Measurements from ENCODE around the gene STIM1.
"Not testable (repeated sequence)": the region's sequence is repeated elsewhere in the genome, so short reads cannot be mapped to it uniquely, and the experiment has no call there.

STIM1 gene

GRCh38 chr11:4041731-4042391 is 186.4 kb downstream of the STIM1 start:
- peaks cover 8% of the 10 kb centered on the region for H3K4me1 Mint-ChIP-seq (ENCODE audit: low read depth)
- H3K27ac Mint-ChIP-seq = no peak overlapping the region
- no peak overlapping the region for H3K4me3 Mint-ChIP-seq
- no peaks in the 10 kb centered on the region for H3K27me3 Mint-ChIP-seq (ENCODE audit: low read depth)
- no peaks in the 10 kb centered on the region for H3K9me3 Mint-ChIP-seq
- peaks cover 4% of the 10 kb centered on the region for H3K36me3 Mint-ChIP-seq (ENCODE audit: low read depth)

GRCh38 chr11:4044976-4045646 is 189.6 kb downstream of the STIM1 start:
- Mint-ChIP-seq H3K27me3 (ENCODE audit: low read depth) (no peaks in the 10 kb centered on the region), H3K36me3 (ENCODE audit: low read depth) (peaks cover 8% of the 10 kb centered on the region), H3K4me3 (no peak overlapping the region), H3K9me3 (no peaks in the 10 kb centered on the region), H3K4me1 (ENCODE audit: low read depth) (peaks cover 10% of the 10 kb centered on the region), H3K27ac (peak overlapping the region; percentile 41)

- Mint-ChIP-seq H3K4me1 (ENCODE audit: low read depth) (peaks cover 8% of the 10 kb centered on the region), H3K36me3 (ENCODE audit: low read depth) (peaks cover 27% of the 10 kb centered on the region), H3K27me3 (ENCODE audit: low read depth) (no peaks in the 10 kb centered on the region), H3K4me3 (no peak overlapping the region), H3K27ac (no peak overlapping the region), H3K9me3 (peaks cover 5% of the 10 kb centered on the region)
These were observed 192.9 kb downstream of the STIM1 start for GRCh38 chr11:4048340-4048739.

GRCh38 chr11:4049006-4049405 is 193.5 kb downstream of the STIM1 start:
- Mint-ChIP-seq H3K27ac (no peak overlapping the region), H3K4me1 (ENCODE audit: low read depth) (peaks cover 6% of the 10 kb centered on the region), H3K4me3 (no peak overlapping the region), H3K27me3 (ENCODE audit: low read depth) (no peaks in the 10 kb centered on the region), H3K36me3 (ENCODE audit: low read depth) (peaks cover 27% of the 10 kb centered on the region), H3K9me3 (peaks cover 5% of the 10 kb centered on the region)

DNA sequence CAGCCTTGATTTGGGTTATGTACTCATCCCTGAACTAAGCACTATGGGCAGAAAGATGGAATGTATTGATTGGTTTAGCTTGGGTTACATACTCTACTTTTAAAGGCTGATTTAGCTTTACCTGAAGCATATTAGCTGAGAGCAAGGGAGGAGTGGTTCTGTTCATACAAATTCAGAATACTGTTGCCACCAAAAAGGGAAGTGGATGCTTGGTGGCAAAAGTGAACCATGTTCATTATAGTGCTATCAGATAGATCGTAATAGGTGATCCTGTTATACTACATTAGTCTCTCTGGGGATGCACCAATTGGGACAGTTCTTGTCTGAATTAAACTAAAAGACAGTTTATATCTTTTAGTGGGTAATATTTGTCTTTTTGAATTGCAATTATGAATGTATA is 194.7 kb downstream of the STIM1 start:
- Mint-ChIP-seq H3K9me3 (peaks cover 5% of the 10 kb centered on the region), H3K36me3 (ENCODE audit: low read depth) (peaks cover 31% of the 10 kb centered on the region)

GRCh38 chr11:4053200-4053599 is 197.7 kb downstream of the STIM1 start:
- peaks cover 16% of the 10 kb centered on the region for H3K4me1 Mint-ChIP-seq (ENCODE audit: low read depth)
- H3K4me3 Mint-ChIP-seq; H3K27ac Mint-ChIP-seq; H3K27me3 Mint-ChIP-seq (ENCODE audit: low read depth); H3K9me3 Mint-ChIP-seq: not testable (repeated sequence)
- peaks cover 42% of the 10 kb centered on the region for H3K36me3 Mint-ChIP-seq (ENCODE audit: low read depth)

More for the DNA sequence above, 194.7 kb downstream of the STIM1 start:
- Mint-ChIP-seq H3K4me3 (no peak overlapping the region), H3K27ac (no peak overlapping the region), H3K27me3 (ENCODE audit: low read depth) (no peaks in the 10 kb centered on the region), H3K4me1 (ENCODE audit: low read depth) (peaks cover 2% of the 10 kb centered on the region)

DNA sequence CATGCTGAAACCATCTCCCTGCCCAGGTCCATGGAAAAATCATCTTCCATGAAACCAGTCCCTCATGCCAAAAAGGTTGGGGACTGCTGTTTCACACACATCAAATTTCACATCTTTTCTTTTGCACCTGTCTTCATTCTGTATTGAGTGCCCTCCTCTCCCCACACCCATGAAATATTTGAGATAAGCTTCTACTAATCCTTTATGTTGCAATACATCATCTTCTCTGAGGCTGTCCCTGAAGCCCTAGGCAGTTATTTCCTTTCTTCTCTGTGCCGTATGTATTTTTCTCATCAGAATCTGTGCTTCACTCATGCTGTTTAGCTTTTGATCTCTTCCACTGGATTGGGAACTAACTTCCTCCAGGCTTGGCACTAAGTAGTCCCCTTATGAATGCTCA is 199.2 kb downstream of the STIM1 start:
- Mint-ChIP-seq H3K27me3 (ENCODE audit: low read depth) (no peaks in the 10 kb centered on the region), H3K27ac (no peak overlapping the region), H3K36me3 (ENCODE audit: low read depth) (peaks cover 48% of the 10 kb centered on the region), H3K9me3 (peaks cover 5% of the 10 kb centered on the region), H3K4me3 (no peak overlapping the region), H3K4me1 (ENCODE audit: low read depth) (peaks cover 25% of the 10 kb centered on the region)

DNA sequence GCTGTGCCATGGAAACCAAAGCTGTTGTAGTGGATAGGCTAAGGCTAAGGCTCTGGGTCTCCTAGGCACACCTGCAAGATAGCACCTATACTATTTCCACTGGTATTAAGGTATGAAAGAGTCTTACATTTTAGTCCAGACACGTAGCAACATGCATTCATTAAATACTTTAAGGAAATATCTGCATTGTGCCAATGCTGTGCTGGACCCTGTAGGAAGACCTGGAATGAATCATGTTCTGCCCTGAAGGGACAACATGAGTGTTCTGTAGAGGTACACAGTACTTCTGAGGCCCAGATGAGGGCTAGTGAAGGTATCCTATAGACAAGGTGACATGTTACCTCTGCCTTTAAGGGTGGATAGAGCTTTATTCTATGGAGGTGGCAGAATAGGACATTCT is 204.0 kb downstream of the STIM1 start:
- Mint-ChIP-seq H3K4me3 (no peak overlapping the region), H3K4me1 (ENCODE audit: low read depth) (peaks cover 34% of the 10 kb centered on the region), H3K9me3 (no peaks in the 10 kb centered on the region), H3K27me3 (ENCODE audit: low read depth) (no peaks in the 10 kb centered on the region), H3K27ac (no peak overlapping the region), H3K36me3 (ENCODE audit: low read depth) (peaks cover 46% of the 10 kb centered on the region)

DNA sequence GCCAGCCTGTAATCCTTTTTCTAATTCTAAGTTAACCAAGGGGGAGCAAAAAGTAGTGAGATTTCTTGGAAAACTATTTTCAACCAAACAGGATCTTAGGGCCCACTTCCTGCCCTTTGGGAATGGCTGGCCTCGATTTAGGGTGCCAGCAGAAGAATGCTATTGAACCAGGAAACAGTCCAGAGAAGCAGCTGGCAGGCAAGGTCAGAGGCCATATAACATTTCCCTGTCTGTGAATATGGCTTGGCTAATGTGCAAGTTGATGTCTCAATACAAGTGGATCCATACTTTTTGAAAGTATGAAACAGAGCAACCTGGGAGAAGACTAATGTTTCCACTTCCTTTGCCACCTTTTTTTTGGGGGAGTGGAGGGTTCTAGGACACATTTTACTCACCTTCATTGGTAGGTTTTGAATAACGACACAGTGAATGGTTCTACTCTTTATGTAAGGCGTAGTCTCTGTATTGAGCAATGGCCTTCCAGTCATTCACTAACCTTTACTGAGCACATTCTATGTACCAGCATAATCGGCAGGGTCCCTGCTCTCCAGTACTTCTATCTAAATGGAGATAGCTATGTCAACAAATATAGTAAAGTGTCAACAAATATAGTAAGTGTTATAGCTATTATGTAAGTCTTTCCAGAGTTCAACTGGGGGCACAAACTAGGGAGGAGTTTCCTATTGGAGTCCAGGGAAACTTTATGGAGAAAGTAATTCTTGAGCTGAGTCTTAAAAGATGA is 204.9 kb downstream of the STIM1 start:
- no peaks in the 10 kb centered on the region for H3K9me3 Mint-ChIP-seq
- H3K4me1 Mint-ChIP-seq (ENCODE audit: low read depth) = peaks cover 39% of the 10 kb centered on the region
- no peak overlapping the region for H3K27ac Mint-ChIP-seq
- peaks cover 40% of the 10 kb centered on the region for H3K36me3 Mint-ChIP-seq (ENCODE audit: low read depth)
- H3K27me3 Mint-ChIP-seq (ENCODE audit: low read depth) = no peaks in the 10 kb centered on the region
- H3K4me3 Mint-ChIP-seq = no peak overlapping the region

DNA sequence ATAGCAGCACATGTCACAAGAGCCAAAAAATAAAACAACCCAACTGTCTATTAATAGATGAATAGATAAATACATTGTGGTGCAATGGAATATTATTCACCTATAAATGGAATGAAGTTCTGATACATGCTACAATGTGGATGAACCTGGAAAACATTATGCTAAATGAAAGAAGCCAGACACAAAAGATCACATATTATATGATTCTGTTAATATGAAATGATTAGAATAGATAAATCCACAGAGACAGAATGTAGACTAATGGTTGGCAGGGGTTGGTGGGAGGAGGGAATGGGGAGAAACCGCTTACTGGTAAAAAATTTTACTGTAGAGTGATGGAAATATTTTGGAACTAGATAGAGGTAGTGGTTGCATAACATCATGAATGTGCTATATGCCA is 206.2 kb downstream of the STIM1 start:
- H3K4me3 Mint-ChIP-seq = no peak overlapping the region
- H3K36me3 Mint-ChIP-seq (ENCODE audit: low read depth) = peaks cover 39% of the 10 kb centered on the region
- no peaks in the 10 kb centered on the region for H3K9me3 Mint-ChIP-seq
- no peak overlapping the region for H3K27ac Mint-ChIP-seq
- H3K27me3 Mint-ChIP-seq (ENCODE audit: low read depth) = no peaks in the 10 kb centered on the region
- H3K4me1 Mint-ChIP-seq (ENCODE audit: low read depth) = peaks cover 48% of the 10 kb centered on the region

DNA sequence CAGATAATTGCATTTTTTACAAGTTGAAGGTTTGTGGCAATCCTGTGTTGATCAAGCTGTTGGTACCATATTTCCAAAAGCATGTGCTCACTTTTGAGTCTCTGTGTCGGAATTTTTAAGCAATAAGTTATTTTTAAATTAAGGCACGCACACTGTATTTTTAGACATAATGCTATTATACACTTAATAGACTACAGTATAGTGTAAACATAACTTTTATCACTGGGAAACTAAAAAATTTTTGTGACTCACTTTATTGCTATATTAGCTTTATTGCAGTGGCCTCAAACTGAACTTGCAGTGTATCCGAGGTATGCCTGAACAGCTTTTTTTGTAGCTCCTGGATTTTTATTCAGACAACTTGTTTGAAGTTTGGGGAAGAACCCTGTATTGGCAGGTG is 207.9 kb downstream of the STIM1 start:
- H3K36me3 Mint-ChIP-seq (ENCODE audit: low read depth) = peaks cover 39% of the 10 kb centered on the region
- H3K4me1 Mint-ChIP-seq (ENCODE audit: low read depth) = peaks cover 45% of the 10 kb centered on the region
- no peak overlapping the region for H3K27ac Mint-ChIP-seq
- H3K27me3 Mint-ChIP-seq (ENCODE audit: low read depth) = no peaks in the 10 kb centered on the region
- no peaks in the 10 kb centered on the region for H3K9me3 Mint-ChIP-seq
- H3K4me3 Mint-ChIP-seq = no peak overlapping the region

DNA sequence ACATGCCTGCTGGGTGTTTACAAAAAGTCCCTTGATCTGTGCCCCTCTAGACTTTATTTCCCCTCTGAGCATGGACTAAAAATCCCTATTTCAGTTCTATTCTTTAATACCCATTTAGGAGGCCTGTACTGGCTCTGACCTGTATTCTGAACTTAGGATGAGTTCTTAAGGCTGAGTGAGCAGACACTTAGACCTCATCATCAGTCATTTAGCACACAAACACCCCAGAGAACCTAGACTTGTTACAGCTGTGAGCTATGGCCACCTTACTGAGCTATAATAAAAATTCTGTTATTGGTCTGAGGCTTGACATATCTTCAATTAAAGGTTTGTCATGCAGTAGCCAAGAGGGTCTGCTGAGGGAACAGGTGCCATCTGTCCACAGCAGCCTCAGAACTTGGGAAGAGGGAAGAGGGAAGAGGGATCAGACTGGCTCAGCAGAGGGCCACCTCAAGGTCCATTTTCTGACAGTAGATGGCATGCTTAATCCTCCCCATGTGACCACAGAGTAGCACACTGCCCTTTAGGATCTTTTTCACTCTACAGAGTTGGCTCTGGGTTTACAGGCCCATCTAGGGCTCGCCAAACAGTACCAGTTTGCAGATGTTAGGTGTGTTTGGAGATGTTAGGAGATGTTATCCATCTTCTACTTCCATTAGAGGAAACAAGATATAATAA is 209.0 kb downstream of the STIM1 start:
- Mint-ChIP-seq H3K4me3 (no peak overlapping the region), H3K36me3 (ENCODE audit: low read depth) (peaks cover 34% of the 10 kb centered on the region), H3K9me3 (no peaks in the 10 kb centered on the region), H3K4me1 (ENCODE audit: low read depth) (peaks cover 47% of the 10 kb centered on the region), H3K27ac (peak overlapping the region; percentile 68), H3K27me3 (ENCODE audit: low read depth) (no peaks in the 10 kb centered on the region)

- no peak overlapping the region for H3K4me3 Mint-ChIP-seq
- no peak overlapping the region for H3K27ac Mint-ChIP-seq
- no peaks in the 10 kb centered on the region for H3K9me3 Mint-ChIP-seq
- H3K27me3 Mint-ChIP-seq (ENCODE audit: low read depth) = no peaks in the 10 kb centered on the region
- peaks cover 48% of the 10 kb centered on the region for H3K4me1 Mint-ChIP-seq (ENCODE audit: low read depth)
- H3K36me3 Mint-ChIP-seq (ENCODE audit: low read depth) = peaks cover 30% of the 10 kb centered on the region
These were observed 209.6 kb downstream of the STIM1 start for GRCh38 chr11:4065086-4065485.

GRCh38 chr11:4065601-4066377 is 210.3 kb downstream of the STIM1 start:
- no peaks in the 10 kb centered on the region for H3K9me3 Mint-ChIP-seq
- H3K4me3 Mint-ChIP-seq = no peak overlapping the region
- no peaks in the 10 kb centered on the region for H3K27me3 Mint-ChIP-seq (ENCODE audit: low read depth)
- peaks cover 54% of the 10 kb centered on the region for H3K4me1 Mint-ChIP-seq (ENCODE audit: low read depth)
- peaks cover 28% of the 10 kb centered on the region for H3K36me3 Mint-ChIP-seq (ENCODE audit: low read depth)
- no peak overlapping the region for H3K27ac Mint-ChIP-seq
